H4 (cell line): ENCODE results near the gene KLHL28. TPM values are rescaled to one million over a fixed set of nuclear protein-coding genes. Genes with fewer than 3 reads are reported as not detected.
A peak's percentile ranks its signal among the peaks of the same experiment; 100 is the strongest.
"Not testable (repeated sequence)": the region's sequence is repeated elsewhere in the genome, so short reads cannot be mapped to it uniquely, and the experiment has no call there.

Experiments
- DNase-seq: peaks from one replicate; pipeline ENCODE4 v3.0.0-alpha.2; 2015; ENCODE audit warnings: low spot score
- total RNA-seq: library from RNA; depleted of rRNA; stranded (reverse); fragments of >200 nt; shearing (Covaris generic); gene quantifications from 2 replicates; pipeline ENCODE4 v1.2.3, GENCODE V29; 2014; rRNA removed

Gene KLHL28
- total RNA-seq, 1 experiment from 2014 or later = 4.5 TPM

DNA sequence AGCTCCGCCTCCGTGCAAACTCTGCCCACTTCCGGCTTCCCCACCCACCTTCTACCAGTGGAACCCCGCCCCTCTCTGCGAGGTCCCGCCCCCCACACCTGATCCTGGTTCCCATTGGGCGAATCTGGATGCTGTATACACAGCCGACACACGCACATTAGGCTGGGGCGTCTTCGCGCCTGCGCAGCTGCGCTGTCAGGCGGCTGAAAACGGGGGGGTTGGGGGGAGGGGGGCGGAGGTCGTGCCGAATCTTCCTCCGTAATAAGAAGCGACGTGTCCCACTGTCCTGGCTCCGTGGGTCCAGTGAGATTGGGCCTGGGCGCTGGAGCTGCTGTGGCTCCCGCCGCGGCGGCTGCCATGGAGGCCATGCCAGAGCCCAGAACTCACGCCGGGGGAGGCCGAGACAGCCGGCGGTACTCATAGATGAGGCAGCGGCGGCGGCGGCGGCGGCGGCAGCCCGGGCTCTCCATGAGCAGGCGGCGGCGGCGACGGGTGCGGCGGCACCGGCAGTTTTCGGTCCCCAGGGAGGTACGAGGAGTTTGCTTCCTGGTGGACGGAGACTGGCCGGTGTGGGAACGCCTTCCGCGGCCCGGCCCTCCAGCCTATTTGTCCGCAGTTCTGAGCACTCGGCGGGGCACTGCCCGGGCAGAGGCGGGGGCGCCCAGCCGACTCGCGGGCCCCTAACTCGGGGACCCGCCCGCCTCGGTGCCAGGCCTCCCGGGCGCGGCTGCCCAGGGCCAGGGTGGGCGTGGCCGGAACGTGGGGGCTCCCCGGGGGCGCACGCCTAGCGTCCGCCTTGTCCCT, 64.5 kb downstream of the KLHL28 start:
- DNase-seq = peak; percentile 93

DNA sequence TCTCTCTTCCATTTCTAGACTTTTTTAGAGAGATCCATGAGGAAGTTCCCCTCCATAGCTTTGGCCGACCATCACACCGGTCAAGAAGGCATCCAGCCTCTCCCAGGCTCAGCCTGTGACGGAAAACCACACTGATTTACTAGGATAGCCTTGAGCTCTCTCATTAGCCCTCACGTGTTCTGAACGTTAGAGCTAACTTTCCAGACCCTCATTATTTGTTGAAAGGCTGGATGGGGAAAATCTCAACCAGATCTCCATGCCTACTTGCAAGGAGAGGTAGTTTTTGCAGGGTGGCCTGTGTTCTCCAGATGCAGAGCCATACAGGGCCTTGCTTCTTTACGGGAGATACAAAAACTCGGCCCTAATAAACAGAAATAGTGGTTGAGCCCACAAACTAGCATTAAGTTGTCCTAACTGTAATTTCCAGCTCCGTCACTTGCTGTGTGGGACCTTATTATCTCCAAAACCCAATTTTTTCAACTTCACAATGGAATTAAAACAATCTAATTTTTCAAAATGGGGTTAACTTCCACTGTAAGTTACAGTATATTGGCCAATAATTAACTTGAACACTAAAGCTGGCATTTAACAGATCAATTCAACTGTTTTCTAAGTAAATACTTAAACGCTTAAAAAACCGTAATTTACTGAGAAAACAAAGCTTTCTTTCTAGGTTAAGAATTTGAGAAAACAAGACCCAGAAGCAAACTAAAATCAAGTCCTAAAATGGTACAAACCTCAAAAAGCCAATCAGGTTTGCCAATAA, 65.3 kb downstream of the KLHL28 start:
- DNase-seq = no peak

DNA sequence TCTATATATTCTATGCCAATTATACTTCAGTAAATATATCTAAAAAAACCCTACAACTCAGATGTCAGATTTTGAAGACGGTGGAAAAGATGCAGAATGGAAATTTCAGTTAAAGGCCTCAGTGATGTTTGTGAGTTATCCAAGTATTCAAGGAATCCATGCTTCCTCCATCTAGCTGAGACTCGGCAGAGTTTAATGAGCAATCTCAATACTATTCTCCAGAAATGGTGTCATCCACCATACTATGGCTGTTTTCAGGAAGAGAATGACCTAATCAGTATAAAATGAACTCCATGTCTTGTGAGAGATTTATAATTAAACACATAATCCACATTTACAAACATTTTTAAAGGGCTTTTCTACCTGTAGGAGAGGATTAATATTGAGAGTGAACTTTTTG, 66.0 kb downstream of the KLHL28 start:
- no peak for DNase-seq

DNA sequence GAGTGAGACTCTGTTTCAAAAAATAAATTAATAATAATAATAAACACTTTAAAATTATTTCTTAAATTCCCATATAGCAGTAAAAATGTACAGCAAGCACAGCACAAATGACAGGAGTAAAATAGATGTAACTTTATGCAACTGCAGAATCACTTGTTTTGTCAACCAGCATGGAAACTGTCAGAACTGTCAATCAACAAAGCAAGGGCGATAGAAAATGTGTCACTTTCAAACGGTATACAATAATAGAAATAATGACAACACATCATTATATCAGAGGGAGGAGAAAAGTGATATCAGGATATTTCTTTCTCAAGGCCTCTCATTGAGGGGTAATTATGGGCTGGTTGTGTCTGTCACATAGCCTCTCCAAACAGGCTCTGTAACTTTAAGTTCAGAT, 68.2 kb downstream of the KLHL28 start:
- DNase-seq = no peak

DNA sequence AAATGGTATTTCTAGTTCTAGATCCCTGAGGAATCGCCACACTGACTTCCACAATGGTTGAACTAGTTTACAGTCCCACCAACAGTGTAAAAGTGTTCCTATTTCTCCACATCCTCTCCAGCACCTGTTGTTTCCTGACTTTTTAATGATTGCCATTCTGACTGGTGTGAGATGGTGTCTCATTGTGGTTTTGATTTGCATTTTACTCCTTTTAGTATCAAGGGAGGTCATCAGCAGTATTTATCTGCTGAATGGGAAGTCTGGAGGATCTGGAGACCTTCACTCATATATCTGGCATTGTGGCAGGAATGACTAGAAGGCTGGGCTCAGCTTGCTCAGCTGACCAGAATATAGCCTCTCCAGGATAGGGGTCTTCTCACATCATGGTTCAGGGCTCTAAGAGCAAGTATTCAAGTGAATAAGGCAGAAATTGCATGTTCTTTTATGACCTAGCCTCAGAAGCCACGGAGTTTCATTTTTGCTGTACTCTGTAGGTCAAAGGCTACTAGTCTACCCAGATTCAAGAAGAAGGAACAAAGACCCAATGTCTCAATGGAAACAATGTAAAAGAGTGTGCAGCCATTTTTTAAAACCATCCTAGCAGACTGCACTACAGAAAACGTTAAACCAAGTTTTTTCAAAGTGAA, 69.9 kb downstream of the KLHL28 start:
- DNase-seq = not testable (repeated sequence)

DNA sequence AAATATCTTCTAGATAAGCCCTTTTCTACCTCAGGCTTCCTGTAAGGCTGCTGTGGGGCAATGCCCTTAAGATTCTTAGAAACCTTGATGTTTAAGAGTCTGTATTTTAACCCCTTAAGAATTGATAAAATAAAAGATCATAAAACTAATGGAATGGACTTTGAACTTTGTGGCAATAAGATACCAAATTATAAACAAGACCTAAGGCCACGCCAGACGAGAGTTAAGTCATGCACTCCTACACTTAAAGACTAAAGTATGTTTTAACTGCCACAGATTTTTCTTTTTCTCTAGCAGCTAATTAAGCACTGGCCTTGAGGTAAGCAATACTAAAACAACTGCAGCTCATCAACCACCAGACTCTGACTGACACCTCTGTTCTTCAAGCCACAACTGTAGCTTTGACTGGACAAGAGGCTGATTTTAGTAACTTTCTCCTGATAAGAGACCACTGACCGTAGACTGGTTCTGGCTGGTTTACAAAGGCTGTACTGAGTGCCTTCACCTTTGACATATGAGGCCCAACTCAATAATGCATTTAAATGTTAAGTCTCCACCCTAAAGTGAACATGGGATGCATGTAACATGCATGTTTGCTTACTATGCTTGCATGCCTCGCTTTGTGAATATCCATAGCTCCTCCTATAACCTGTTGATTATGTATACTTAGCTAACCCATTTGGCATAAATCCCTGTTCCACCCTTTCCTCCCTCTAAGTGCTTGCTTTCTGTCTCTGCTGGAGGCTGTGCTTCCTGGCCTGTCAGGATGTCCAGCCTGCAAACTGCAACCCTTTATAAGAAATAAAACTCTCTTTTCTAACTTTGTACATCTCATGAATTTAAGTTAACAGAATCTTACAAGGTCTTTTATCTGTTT, 71.9 kb downstream of the KLHL28 start:
- no peak for DNase-seq

DNA sequence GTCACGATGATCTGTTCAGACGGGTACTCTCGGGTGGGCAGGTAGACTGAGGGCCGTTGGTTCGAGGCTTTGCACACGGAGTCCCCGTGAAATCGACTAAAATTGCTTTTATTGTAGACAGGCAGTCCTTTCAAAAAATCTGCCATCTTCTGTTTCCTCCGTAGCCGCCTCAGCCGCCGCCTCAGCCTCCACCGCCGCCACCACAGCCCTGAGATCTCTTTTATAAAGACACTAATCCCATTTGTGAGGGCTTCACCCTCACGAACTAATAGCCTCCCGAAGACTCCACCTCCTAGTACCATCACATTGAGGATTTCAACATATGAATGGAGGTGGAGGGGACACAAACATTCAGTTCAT, 74.2 kb downstream of the KLHL28 start:
- DNase-seq = no peak

DNA sequence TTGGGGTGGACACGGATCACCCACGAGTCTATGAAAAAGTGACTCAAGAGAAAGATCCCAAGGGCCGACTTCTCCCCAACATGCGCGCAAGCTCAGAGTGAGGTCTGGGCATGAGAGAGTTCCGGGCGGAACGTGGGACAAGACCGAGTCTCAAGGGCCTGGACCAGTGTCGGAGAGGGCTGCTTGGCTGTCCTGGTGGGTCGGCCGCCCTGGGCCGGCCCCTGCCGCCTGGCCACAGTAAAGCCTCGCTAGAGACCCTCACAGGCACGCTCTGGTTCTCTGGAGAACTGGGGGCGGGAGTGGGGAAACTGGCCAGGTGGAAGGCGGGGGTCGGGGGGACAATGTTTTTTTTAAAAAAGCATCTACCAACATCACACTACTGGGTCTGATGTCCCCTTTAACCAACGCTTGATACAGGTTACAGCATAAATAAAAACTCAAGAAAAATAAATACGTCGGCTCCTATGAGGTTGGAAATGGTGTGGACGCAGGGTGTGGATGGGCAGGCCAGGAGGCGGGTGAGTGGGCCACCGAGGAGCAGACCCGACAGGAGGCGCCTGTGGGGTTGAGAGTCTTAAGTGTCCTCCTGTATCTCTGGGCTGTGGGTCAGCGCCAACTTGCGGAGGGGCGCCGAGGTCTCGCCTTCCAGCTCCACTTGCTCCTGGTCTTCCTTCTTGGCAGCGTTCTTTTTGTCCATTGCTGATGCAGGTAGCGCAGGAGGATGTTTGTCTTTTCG, 74.7 kb downstream of the KLHL28 start:
- no peak for DNase-seq

DNA sequence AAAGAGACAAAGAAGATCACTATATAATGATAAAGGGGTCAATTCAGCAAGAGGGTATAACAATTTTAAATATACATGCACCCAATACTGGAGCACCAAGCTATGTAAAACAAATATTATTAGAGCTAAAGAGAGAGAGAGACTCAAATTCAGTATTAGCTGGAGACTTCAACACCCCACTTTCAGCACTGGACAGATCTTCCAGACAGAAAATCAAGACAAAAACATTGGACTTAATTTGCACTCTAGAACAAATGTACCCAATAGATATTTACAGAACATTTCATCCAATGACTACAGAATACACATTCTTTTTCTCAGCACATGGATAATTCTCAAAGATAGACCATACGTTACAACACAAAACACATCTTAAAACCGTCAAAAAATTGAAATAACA, 81.0 kb downstream of the KLHL28 start:
- no peak for DNase-seq

Other genes starting within 250 kb of the KLHL28 start
- gene TOGARAM1, start 243 bp upstream of the KLHL28 start, total RNA-seq = 8.2 and 12.3 TPM in 2 replicates
- 11.5 and 13.7 TPM in 2 replicates for gene PRPF39, start 122.2 kb upstream of the KLHL28 start, total RNA-seq
- gene FKBP3, start 172.5 kb upstream of the KLHL28 start, total RNA-seq = 48.5 and 65.8 TPM in 2 replicates
- 4.6 and 5.9 TPM in 2 replicates for gene FANCM, start 174.0 kb upstream of the KLHL28 start, total RNA-seq